Skeletal muscle cell (primary cell): ENCODE results near the gene HELB.

Experiments used
- DNase-seq: peaks from one replicate; pipeline ENCODE4 v3.0.0-alpha.2; 2010; ENCODE audit warnings: low read depth
- H3K4me3 ChIP-seq: 2 replicates; pipeline ENCODE4 v1.5.1; 2011; ENCODE audit warnings: low read depth, mild to moderate bottlenecking, control low read depth, low read length, moderate library complexity

Gene HELB

GRCh38 chr12:66351301-66351700, 49.0 kb downstream of the HELB start:
- no peak for DNase-seq
- H3K4me3 ChIP-seq = no peak overlapping the region

DNA sequence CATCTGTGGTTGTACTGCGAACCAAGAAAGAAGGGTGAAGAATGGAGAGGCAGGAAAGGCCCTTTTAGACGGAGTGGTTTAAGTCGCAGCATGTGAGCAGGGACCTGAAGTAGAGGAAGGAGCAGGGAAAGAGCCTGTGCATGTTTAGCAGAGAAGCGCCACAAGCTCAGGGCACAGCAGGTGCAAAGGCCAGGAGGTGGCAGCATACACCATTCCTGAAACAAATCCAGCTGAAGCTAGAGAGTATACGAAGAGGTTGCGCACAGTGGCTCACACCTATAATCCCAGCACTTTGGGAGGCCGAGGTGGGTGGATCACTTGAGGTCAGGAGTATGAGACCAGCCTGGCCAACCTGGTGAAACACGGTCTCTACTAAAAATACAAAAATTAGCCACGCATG, 49.9 kb downstream of the HELB start:
- no peak overlapping the region for H3K4me3 ChIP-seq
- no peak for DNase-seq

DNA sequence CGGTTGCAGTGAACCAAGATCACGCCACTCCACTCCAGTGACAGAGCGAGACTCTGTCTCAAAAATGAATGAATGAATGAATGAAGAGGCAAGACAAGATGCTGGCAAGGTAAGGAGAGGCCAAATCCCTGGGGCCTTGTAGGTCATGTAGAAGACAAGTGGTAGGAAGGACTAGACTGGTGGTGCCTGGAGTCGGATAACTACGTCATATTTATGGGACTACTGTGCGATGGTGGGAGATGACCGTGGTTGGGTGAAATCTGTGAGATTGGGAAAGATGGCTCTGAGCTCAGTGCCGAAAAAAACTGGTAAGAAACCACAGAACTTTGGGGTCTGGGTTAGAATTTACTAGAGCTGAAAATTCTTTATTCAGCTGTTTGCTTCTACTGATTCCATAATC, 50.6 kb downstream of the HELB start:
- no peak overlapping the region for H3K4me3 ChIP-seq
- no peak for DNase-seq

- DNase-seq = no peak
- H3K4me3 ChIP-seq = no peak overlapping the region
These were observed 52.0 kb downstream of the HELB start for GRCh38 chr12:66354291-66354690.

DNA sequence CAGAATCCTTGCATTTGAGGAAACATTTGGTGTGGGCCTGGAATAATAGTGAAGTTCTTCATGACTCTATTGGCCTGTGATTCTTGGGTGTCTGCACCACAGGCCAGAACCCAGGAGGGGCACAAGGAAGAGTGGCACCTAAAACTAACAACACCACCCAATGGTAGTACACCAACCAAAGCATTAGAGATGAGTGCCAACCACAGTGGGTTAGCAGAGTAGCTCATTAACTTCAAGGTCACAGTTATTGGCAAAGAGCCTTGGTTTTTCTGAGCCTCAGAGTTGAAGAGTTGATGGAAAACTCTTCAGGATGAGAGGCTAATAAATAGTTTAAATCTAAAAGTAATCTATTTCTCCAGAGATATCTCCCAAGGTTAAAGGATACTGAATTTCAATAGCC, 57.0 kb downstream of the HELB start:
- no peak for DNase-seq
- H3K4me3 ChIP-seq = no peak overlapping the region

GRCh38 chr12:66361703-66362102, 59.4 kb downstream of the HELB start:
- no peak overlapping the region for H3K4me3 ChIP-seq
- DNase-seq = no peak

DNA sequence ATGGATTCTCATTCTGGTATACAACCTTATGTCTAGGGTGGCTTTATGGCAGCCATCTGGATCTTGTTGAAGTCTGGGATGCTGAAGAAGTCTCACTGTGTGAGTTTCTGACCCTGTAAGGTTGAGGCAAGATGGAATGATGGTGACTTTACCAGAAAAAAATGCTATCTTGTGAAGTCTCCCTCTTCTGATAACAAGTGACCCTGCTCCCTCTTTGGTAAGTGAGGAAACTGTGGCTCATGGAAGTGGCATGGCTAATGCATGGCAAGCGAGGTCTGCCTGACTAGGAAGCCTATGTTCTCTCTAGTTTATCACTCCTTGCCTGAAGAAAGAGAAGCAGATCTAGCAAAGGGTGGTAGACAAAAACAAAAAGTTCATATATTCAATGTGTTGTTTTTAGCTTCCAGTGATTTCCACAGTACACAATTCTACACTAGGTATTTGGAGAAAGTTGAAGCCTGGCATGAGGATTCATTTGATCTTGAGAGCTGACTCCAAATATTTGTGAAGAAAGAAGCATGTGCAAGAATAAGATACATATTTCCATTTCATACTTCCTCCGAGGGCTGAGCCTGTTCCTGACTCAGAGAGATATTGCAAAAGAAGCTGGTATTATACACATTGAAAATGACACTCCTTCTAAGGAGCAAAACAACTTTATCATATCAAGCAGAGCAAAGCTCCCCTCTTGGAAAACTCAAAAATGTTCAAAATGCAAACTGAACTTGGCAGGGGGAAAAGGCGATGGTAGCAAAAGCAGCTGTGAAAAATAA, 63.6 kb downstream of the HELB start:
- DNase-seq = no peak

DNA sequence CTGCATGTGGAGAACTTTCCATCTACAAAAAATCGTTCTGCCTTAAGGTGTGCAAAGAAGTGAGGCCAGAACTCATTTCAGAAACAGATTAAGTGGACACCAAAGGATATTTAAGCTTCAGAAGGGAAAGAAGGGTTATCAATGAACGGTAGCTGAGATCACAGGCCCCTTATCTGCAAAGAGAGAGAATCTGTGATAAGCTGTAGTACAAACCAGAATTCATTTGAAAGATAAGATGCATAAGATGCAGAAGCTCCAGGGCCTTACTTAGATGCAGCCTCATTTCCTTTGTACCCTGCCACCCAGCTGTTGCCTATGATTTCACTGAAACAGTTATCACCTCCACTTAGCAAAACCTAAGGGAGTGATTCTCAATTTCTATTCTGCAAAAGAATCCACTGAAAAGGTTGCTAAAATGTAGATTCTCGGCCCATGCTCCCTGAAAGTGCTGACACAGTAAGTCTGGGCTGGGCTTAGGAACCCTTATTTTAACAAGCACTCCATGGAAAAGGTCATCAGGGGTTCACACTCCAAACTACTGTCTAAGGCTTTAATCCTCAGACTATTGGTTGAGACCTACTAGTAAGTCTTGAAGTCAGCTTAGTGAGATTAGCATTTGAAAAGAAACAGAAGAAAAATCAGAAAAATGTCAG, 64.8 kb downstream of the HELB start:
- no peak overlapping the region for H3K4me3 ChIP-seq
- no peak for DNase-seq

More for the DNA sequence above, 63.6 kb downstream of the HELB start:
- H3K4me3 ChIP-seq = no peak overlapping the region

- no peak overlapping the region for H3K4me3 ChIP-seq
- no peak for DNase-seq
These were observed 69.7 kb downstream of the HELB start for GRCh38 chr12:66371982-66372381.

DNA sequence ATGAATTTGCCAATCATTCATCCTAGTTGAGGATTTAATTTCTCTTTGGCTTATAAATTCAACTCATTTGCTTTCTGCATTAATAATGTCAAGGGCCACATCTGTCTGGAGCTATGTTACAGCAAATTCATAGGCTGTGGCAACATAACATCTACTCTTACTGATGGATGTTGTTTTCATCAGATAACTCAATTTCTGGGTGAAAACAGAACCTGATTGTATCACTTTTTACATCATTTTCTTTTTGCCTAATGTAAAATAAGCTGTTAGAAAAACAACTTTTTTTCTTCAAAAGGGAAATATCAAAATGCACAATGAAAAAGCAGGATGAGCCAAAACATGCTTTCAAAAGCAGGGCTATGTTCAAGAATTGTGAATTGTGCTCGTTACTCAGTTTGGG, 73.3 kb downstream of the HELB start:
- H3K4me3 ChIP-seq = no peak overlapping the region
- no peak for DNase-seq

- no peak for DNase-seq
- no peak overlapping the region for H3K4me3 ChIP-seq
These were observed 77.3 kb downstream of the HELB start for GRCh38 chr12:66379616-66380015.

DNA sequence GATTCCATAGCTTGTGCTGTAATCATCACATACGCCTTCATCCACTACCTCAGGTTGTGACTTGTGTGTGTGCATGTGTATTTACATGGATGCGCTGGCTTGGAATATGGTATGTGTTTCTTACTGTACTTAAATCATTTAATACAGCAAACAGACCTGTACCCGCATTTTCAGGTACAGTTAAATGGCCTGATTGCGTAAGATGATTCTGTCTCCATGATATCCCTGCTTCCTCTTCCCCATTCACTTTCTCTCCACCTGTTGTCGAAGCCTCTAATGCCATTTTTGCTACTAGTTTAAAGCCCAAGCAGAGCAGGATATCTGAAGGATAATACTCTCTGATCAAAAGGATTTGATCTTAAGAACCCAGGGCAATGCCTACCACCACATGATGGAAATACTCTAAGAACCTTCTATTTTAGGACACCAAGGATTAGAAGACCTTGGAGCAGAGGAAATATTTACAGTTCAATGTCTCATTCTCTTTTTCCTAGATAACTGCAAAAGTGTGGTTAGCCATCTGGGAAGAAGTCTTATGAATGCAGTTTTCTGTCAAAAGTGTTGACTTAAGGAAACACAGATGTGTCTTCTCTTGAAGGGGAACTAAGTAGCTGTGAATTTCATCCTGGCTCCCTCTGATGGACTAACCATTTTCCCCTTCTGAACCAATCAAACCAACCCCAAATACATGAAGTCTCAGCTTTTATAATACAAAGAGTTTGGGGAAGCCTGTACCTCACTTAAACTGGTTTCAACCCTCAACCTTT, 78.7 kb downstream of the HELB start:
- DNase-seq = no peak
- H3K4me3 ChIP-seq = no peak overlapping the region

- DNase-seq = no peak
- H3K4me3 ChIP-seq = no peak overlapping the region
These were observed 84.8 kb downstream of the HELB start for GRCh38 chr12:66387117-66387516.
